Measurements from ENCODE around the gene THBS2. TPM values are rescaled to one million over a fixed set of nuclear protein-coding genes. Genes with fewer than 3 reads are reported as not detected.

Gene THBS2
- total and polyA plus RNA-seq, 2 of the 8 experiments (the other 6 are each of a cell fraction or from before 2014, with no cell fraction given), result 11.0 to 22.5 TPM

GRCh38 chr6:169199625-169200335 is 53.9 kb downstream of the THBS2 start:
- Histone ChIP-seq H3K36me3 (ENCODE audit: control insufficient read depth in 2 of 4, insufficient read depth in 4 of 4, low read length in 3 of 4) (no peaks in the 10 kb centered on the region), H2BK120ac (replicated peaks; ENCODE audit: low read depth, low read length) (no peak overlapping the region), H2BK20ac (ENCODE audit: low read length) (no peak overlapping the region), H3K79me2 (ENCODE audit: control insufficient read depth in 1 of 2, insufficient read depth in 2 of 2, low read length in 2 of 2) (no peaks in the 10 kb centered on the region), H2BK12ac (ENCODE audit: low read depth, low read length) (no peak overlapping the region), H3K23ac (ENCODE audit: insufficient read length) (no peak overlapping the region), H2BK15ac (ENCODE audit: low read length) (no peak overlapping the region), H4K8ac (ENCODE audit: extremely low read depth, insufficient read depth, low read length) (no peak overlapping the region; the same call in 1 of the 2 replicates), H3K18ac (ENCODE audit: extremely low read depth, low read length) (no peak overlapping the region), H3K4me2 (ENCODE audit: insufficient read depth in 1 of 2, low read depth in 2 of 2, low read length in 2 of 2) (no peak overlapping the region), H3K27ac (ENCODE audit: low read depth, low read length) (no peak overlapping the region), H4K20me1 (replicated peaks in 1 of 2; ENCODE audit: control insufficient read depth in 1 of 2, insufficient read depth in 2 of 2, low read length in 2 of 2) (no peaks in the 10 kb centered on the region), H4K5ac (ENCODE audit: insufficient read length, low read depth, low read length) (no peak overlapping the region), H3K9me3 (ENCODE audit: insufficient read depth in 2 of 2, low read depth in 1 of 2, low read length in 1 of 2) (no peaks in the 10 kb centered on the region), H3K56ac (replicated peaks; ENCODE audit: insufficient read length, low read depth, low read length) (no peak overlapping the region), H3K23me2 (ENCODE audit: low read depth, low read length) (no peaks in the 10 kb centered on the region), H3K14ac (ENCODE audit: insufficient read length) (no peak overlapping the region), H2AK5ac (ENCODE audit: low read depth, low read length) (no peak overlapping the region), H2BK5ac (ENCODE audit: low read depth, low read length) (no peak overlapping the region), H3K9ac (replicated peaks in 1 of 4; ENCODE audit: extremely low read depth in 1 of 4, low read depth in 3 of 4, low read length in 3 of 4) (no peak overlapping the region), H2AFZ (ENCODE audit: low read length) (no peak overlapping the region), H3K4me1 (replicated peaks in 1 of 4; ENCODE audit: control insufficient read depth in 3 of 4, insufficient read depth in 4 of 4, low read length in 3 of 4) (no peaks in the 10 kb centered on the region), H3K79me1 (ENCODE audit: low read depth, low read length) (no peaks in the 10 kb centered on the region), H3K4me3 (ENCODE audit: extremely low read depth in 1 of 4, insufficient read depth in 2 of 4, low read depth in 3 of 4, low read length in 4 of 4) (no peak overlapping the region), H3K27me3 (replicated peaks in 1 of 4; ENCODE audit: control insufficient read depth in 3 of 4, extremely low read depth in 1 of 4, insufficient read depth in 3 of 4, low read length in 3 of 4) (no peaks in the 10 kb centered on the region), H4K91ac (replicated peaks; ENCODE audit: insufficient read length, low read length) (no peak overlapping the region), H3K4ac (replicated peaks; ENCODE audit: insufficient read length, low read depth, low read length) (no peak overlapping the region)
- CTCF ChIA-PET (ENCODE audit: partially characterized antibody), result interaction anchor here (0.7 to 1.5 kb wide), 4 partner anchors 12 to 314 kb away, joined by 3 to 6 read pairs (median 4); no protein-coding TSS in a partner anchor
- FAIRE-seq (no peak), DNase-seq (ENCODE audit: low read depth in 1 of 2, low spot score in 2 of 2) (no peak)
- TF ChIP-seq TAF1 (IDR thresholded peaks at IDR 0.05; ENCODE audit: low read depth, low read length), result no peak
- no peak for TF ChIP-seq CBX5 (IDR thresholded peaks at IDR 0.05; ENCODE audit: low read depth, low read length)
- TF ChIP-seq, protein P1, sequence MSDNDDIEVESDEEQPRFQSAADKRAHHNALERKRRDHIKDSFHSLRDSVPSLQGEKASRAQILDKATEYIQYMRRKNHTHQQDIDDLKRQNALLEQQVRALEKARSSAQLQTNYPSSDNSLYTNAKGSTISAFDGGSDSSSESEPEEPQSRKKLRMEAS (IDR thresholded peaks at IDR 0.05), result no peak
- TF ChIP-seq TAF7 (optimal IDR thresholded peaks at IDR 0.05; ENCODE audit: borderline replicate concordance, low read depth, low read length), result no peak
- TF ChIP-seq CHD2 (IDR thresholded peaks at IDR 0.05; ENCODE audit: low read length), result no peak
- TF ChIP-seq KDM5A (IDR thresholded peaks at IDR 0.05; ENCODE audit: low read length), result no peak
- no peak for TF ChIP-seq KDM1A (IDR thresholded peaks at IDR 0.05; ENCODE audit: borderline replicate concordance, low read length)
- TF ChIP-seq RBBP5 (IDR thresholded peaks at IDR 0.05; ENCODE audit: borderline replicate concordance, low read depth, low read length), result no peak
- POLR2A ChIA-PET (ENCODE audit: partially characterized antibody), result interaction anchor here (0.7 to 1.1 kb wide), 3 partner anchors 15 to 122 kb away, joined by 3 to 5 read pairs (median 3); no protein-coding TSS in a partner anchor
- 86% methylated on average over 9 of the region's 9 CpGs; no CpG with 5 or more reads in 1 of the 2 experiments for whole genome bisulfite sequencing, 2 experiments (ENCODE audit: extremely low coverage in 1 of 2, insufficient coverage in 1 of 2, insufficient read length in 1 of 2, insufficient replicate concordance in 2 of 2, low coverage in 1 of 2, low lambda C conversion rate in 2 of 2, missing lambda C conversion rate in 1 of 2)

Data from H1 (cell line).